Activated CD4-positive, alpha-beta T cell treated with anti-CD3 and anti-CD28 coated beads for 4 hours (primary cell): ENCODE results near the gene PMM2.
"Not testable (repeated sequence)": the region's sequence is repeated elsewhere in the genome, so short reads cannot be mapped to it uniquely, and the experiment has no call there.

ENCODE experiments used
- DNase-seq, 2 donors: peaks; one replicate each; pipeline ENCODE4 v3.0.0-alpha.2; 2020

Gene PMM2

DNA sequence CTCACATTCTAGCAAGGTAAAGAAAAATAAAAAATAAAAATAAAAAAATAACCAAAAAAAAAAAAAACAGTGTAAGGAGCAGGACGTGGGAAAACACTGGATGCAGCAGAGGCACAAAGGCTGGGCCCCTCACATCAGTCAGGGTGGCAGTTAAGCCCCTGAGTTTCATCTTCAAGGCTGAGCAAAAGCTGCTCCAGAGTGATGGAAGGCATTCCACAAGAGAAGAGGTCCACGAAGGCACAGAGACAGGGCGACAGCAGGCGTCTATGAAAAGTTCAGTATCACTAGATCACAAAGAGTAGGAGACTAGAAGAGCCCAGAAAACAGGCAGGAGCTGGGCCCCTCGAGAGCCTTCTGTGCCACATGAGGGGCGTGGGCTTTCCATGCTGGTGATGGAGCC is 12.2 kb upstream of the PMM2 start:
- DNase-seq = no peak

DNA sequence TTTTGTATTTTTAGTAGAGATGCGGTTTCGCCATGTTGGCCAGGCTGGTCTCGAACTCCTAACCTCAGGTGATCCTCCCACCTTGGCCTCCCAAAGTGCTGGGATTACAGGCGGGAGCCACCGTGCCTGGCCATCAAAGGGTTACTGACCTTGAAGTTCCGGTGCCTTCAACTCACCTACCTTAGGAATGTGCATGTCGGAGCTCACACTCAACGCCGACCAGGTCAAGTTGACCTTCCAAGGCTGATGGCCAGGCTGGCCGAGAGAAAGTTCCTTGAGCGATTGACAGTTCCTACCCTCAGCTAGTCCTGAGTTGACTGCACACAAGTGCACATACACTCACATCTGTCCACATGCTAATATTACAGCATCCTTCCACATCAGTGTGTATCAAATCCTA is 11.3 kb upstream of the PMM2 start:
- DNase-seq = not testable (repeated sequence)

DNA sequence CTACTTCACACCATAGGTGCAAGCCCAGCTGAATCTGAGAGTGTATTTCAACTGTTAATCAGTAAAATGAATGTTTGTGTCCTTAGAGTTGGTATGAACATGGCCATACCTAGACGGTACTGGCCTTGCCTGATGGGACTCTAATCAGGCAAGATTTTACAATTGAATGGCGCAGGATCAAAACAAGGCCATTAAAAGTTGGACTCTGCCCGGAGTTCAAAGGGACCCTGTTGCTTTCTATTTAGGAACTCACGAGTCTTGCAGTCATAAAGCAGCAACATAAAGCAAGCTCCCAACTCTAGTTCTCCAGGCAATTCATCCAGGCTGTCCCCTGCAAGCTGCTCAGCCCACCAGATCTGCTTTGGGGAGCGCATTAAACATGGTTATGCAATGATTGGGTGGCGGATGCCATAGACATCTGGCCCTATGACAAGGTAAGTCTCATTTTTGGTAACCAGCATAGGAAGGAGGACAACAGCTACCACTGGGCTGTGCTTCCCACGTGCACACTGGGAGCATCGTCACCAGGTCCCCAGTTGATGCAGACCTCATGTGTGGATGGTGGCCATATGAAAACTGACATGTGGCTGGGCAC is 9.0 kb upstream of the PMM2 start:
- no peak for DNase-seq

DNA sequence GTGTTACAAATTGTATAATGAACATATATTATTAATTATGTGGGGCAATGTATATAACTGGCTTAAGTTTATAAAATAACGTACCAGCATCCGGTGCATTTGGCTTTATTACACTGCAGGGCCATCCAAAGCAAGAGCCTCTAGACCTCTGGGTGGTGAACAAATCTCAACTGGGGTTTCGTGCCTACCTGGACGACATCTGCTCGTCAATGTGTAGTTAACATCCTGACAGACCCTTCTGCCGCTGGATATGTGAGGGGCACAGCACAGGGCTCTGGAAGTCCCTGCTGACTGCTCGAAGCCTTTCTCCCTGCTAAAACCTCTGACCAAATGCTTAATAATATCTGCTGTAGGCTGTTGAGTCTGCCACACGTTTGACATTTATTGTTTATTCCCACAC is 2.5 kb upstream of the PMM2 start:
- no peak for DNase-seq

DNA sequence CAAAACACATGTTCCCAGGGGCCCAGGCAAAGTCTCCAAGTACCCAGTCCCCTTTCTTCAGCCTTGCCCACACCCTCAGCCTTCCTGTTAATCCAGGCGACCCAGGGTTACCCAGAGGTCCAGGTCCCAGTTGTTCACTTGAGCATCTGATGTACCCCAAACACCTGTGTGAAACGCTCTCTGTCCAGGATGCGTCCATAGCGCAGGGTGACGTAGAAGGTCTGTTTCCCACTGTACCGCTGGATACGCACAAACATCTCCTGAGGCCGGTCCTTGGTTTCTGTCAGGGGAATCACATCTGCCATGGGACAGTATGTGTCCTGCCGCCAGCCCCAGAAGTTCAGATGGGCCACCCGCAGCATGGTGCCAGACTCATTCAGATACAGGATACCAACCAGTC is 1.8 kb upstream of the PMM2 start:
- no peak for DNase-seq

DNA sequence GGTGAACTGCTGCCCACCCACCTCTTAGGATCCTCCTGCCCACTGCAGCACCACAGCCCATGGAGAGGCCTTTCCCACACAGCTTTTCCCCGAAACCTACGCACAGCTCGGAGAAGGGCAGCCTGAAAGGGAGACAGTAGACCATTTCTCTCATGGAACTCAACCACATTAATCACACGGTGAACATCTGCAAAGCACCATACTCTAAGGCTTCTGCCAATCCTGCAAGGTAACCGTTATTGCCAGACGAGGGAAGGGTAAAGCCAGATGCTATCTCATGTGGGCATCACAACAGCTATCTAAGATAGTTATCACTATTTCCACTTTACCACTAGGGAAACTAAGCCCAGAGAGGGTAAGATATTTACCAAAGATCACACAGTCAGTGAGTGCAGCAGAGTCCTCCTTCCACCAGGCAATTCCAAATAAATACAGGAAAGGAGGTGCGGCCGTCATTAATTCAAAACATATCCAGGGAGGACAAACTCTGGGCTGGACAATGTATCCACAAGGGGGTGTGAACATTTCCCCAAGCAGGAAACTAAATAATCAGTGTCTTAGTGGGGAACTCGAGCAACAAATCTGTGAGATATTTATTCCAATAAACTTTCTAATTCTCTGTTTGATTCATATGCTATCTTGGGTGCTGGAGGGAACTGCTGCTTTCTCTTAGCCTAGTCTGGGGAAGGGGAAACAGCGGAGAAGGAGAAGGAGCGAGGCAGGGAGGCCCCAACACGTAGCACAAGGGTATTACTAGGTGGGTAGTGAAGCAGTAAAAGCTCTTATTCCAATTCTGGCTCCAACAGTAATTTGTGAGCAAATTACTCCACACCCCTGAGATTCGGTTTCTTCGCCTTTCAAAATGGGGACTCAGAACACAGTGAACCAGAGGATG is 923 bp upstream of the PMM2 start:
- no peak for DNase-seq

DNA sequence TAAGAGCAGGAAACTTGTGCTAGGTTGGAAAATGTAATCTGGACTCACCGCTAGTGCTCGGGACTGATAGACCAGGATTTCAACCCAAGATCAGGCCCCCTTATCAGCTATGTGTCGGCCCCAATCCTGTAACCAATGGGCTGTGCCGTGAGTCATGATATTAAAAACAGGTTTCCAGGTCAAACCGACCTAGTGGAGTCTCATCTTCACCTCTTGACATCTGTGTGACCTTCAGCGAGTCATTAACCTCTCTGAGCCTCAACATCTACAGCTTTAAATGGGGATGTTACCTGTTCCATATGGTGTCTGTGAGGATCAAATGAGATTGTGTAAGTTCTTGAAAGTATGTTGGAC is 512 bp downstream of the PMM2 start:
- DNase-seq = no peak

DNA sequence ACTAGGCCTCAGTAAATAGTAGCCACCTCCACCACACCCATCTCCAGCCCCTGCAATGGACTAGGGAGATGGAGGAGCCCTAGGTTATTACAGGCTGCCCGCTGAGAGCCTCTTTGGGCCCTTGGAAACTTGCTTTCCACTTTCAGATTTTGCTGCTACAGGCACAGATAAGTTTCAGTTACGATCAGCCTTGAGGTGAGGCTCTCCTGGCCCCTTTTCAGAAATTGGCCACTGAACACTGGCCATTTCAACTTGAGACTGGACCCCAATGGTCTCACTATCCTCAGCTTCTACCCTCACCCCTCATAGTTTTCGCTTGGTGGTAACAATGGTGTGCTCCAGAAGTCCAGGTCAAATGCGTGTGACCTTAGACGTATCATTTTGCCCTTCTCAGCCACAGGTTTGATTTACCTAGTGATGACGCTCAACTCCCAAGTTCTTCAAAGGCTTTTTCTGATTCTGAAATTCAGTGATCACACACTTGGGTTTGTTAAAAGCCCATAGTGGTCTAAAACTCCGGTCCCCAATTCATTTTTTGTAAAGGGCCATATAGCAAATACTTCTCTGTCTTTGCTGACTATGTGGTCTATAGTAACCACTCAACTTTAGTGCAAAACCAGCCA is 1.0 kb downstream of the PMM2 start:
- DNase-seq = no peak

DNA sequence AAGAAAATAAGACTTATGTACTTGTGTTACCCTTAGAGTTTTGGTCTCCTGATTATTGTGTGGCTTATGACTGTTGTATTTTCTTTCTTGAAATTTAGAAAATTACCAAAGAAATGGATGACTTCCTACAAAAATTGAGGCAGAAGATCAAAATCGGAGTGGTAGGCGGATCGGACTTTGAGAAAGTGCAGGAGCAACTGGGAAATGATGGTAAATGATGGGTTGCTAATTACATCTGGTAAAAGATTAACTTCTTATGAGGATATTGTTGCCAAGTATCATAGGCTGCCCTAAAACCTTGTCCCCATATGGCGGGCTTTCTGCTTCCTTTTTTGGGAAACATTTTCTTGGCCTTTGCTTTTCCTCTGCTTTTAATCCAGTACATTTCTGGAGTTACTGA is 4.1 kb downstream of the PMM2 start:
- no peak for DNase-seq

DNA sequence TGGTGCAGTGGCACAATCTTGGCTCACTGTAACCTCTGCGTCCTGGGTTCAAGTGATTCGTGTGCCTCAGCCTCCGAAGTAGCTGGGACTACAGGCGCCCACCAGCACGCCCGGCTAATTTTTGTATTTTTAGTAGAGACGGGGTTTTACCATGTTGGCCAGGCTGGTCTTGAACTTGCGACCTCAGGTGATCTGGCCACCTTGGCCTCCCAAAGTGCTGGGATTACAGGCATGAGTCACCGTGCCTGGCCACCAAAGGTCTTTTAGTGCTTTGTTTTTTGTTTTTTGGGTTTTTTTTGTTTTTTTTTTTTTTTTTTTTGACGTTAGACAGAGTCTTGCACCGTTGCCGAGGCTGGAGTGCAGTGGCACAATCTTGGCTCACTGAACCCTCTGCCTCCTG is 6.1 kb downstream of the PMM2 start:
- not testable (repeated sequence) for DNase-seq

DNA sequence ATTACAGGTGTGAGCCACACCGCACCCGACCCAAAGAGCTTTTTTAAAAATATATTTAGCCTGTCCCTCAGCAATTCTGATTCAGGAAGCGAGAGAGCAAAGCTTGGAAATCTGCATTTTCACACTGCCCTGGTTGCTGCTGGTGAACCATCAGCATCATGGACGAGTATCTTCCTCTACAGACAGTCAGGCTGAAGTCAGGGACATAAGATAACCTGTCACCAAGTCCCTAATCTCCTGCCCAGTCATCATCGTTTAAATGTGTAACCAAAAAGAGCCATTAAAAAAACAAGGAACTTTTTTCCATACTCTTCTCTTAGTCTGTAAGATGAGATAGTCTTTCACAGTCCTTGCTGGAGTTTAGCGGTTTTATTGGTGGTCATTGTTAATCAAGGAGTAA is 6.7 kb downstream of the PMM2 start:
- DNase-seq = no peak

DNA sequence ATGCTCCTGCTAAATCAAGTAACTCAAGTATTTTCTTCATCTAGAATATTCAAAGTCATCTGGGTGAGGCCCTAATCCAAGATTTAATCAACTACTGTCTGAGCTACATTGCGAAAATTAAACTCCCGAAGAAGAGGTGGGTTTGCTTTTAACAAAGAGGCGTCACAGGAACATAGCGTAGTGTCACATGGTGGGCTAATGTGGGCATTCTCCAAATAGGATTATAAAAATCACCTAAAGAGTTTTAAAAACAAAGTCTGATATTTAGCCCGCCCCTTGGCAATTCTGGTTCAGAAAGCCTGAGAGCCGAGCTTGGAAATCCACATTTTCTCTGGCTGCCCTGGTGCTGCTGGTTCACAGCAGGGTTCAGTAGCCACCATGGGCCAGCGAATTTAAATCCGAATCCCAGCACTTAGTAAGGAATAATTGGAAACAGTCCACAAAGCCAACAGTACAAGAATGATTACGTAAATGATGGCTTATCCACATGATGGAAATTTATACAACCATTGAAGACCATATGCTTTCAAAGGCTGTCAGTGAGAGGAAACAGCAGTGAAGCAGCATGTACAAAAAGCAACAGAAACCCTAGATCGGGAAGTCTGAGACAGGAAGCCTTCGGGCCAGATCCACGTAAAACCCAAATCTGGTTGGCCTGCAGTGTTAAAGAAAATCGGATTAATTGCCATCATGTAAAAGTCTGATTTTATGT is 8.8 kb downstream of the PMM2 start:
- no peak for DNase-seq

DNA sequence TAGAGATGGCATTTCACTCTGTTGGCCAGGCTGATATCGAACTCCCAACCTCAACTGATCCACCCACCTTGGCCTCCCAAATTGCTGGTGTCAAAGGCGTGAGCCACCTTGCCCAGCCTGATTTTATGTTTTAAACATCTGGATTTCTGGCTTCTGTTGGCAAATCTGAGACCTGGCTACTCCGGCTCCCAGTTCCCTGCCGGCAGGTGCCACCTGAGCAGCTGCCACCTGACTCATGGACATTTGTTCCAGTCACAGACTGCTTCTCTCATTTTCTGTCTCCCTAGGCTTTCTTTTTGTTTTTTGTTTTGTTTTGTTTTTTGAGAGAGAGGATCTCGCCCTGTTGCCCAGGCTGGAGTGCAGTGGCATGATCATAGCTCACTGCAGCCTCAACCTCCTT is 9.6 kb downstream of the PMM2 start:
- no peak for DNase-seq

DNA sequence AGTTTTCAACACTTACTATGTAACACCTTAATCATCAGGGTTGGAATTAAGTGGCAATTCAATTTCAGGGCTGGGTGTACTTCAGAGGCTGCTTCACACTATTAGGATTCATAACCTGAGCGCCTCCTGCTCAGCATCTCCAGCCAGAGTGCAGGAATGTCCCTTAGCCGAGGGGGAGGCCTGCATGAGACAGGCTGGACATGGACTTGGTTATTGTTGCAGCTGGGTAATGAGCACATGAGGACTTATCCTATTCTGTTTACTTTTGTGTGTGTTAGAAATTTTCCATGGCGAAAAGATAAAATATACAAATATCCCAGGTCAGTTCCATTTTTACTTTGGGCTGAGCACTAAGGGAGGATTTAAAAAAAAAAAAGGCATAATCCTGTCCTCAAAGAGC is 10.4 kb downstream of the PMM2 start:
- DNase-seq = no peak

DNA sequence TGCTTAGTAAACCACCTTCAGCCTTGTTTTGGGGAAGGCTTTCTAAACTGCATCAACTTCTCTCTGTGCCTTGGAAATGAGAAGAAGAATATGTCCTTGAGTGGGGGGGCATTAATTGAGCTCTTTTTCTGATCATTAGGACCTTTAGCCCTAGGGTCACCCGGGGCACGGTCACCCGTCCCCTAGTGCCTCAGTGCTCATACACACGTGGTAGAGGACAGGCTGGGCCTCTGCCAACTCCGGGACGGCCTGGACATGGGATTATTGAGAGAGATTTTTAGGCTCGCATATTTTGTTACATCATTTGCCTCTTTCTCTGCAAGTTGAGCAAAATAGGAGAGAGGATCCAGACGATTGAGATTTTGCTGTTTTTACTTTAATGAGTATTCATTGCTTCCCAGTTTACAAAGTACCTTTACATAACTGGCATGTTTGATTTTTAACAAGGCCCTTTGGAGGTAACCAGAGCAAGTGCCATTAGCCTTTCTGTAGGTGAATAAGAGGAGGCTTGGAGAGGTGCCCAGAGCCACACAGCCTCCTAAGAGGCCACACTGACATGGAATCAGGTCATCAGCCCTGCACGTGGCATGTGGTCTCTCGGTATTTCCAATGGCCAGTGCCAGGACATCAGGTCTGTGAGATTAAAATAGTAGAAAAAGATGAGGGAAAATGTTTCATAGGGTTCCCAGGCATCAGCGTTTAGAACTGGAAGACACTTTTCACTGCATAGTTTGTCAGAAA is 11.1 kb downstream of the PMM2 start:
- no peak for DNase-seq

DNA sequence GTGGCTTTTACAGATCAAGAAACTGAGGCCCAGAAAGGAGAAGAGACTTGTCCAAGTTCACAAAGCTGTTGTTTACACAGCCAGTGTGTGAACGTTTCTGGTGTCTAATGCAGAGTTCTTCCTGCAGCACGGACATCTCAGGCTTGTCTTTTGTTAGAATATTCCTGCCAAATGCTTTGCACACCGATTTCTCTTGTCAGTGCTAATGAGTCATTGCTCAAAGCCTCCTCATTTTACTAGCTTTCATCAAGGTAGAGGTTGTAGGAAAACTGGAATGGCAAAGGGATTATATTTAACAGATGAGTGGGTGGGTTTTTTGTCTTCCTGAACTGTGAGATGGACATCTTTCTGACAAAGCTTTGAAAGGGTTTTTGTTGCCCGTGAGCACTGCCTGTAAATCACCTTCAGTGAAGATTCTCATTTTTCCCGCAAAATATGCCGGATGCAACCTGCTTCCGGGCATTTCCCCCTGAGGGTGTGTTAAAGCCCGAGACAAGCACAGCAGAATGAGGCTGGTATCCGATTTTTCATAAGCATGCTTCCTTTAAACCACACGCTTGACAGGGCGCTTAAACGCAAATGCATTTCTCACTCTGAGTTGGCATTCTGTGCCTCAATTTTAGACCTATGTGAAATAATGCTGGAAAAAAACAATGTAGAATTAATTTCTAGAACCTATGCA is 14.7 kb downstream of the PMM2 start:
- DNase-seq = no peak

DNA sequence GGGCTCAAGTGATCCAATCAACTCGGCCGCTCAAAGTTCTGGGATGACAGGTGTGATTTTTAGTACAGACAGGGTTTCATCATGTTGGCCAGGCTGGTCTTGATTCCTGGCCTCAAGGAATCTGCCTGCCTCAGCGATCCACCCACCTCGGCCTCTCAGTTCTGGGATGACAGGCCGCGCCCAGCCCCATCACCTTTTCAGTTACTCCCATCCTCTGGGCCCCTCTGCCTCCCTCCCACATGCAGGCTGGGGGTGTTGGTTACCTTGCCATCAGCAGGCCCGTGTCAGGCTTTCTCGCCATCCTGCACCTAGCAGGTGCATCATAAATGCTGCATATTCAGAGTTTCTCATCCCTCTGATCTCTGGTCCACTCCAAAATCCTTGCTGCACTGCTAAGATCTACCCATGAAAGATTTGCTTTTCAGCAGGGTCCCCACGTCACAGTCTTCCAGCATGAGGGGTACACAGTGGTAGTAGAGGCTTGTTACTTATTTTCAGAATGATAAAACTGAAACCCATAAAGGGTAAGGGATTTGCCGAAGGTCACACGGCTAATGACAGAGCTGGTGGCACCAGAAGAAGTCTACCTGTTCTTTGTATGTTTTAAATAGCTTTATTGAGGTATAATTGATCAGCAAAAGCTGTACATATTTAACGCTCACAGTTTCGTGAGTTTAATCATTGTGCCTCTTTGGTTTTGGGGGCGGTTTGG is 16.6 kb downstream of the PMM2 start:
- no peak for DNase-seq

DNA sequence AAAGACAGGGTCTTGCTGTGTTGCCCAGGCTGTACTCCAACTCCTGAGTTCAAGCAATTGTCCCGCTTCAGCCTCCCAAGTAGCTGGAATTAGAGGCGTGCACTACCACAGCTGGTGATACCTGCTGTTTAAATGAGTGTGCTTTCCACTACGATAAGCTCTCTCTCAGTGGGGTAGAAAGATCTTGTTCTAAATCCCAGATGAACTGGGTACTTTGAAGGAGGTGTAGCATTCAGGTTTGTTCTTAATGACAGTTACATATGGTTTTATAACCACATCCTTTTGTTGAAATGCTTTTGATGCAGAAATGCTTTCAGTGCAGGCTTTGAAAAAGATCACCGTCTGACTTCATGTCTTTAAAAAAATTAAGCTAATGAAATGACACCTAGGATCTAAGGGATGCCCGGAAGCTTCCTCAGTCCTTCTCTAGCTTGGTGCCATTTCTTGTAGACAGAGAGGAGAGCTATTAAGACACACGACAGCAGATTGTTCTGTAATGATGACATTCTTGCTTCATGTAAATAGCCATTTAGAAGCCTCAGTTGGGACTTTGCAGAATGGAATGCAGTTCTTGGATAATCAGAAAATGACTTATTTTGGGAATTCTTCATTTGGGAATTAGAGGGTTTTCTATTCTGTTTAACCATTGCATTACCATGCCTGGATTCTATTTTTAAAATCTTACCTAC is 19.5 kb downstream of the PMM2 start:
- no peak for DNase-seq

DNA sequence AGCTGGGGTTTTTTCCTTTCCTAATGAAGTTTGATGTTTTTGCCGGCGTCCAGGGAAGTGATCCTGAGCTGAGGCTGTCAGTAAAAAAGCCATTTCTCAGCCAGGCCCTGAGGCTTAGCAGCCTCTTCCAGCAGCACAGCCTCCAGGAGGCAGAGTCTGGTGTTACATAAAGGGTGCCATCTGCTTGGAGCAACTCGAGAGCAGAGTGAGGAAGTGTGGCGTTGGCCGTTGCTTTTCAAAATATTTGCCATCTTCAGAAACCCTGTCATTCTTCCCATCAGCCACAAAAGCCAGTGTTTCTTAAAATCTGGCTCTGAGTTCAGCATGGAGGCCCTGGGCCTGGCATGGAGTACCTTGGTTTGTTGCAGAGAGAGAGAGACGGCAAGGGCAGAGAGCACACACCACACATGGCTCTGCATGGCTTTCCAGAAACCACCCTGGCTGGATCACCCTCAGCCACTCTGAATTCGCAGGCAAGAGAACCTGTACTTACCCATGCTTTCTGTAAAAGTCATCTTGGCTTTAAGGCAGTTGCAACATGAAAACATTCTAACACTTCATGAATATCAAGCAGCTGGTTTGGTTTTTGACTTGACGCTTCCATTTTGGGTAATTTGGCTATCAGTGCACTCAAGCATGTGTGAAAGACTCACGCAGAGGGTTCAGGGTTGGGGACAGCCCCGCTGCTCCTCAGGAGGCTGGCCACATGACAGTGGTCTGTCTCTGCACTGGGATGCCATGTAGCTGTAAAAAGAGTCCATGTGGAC is 21.0 kb downstream of the PMM2 start:
- DNase-seq = no peak

DNA sequence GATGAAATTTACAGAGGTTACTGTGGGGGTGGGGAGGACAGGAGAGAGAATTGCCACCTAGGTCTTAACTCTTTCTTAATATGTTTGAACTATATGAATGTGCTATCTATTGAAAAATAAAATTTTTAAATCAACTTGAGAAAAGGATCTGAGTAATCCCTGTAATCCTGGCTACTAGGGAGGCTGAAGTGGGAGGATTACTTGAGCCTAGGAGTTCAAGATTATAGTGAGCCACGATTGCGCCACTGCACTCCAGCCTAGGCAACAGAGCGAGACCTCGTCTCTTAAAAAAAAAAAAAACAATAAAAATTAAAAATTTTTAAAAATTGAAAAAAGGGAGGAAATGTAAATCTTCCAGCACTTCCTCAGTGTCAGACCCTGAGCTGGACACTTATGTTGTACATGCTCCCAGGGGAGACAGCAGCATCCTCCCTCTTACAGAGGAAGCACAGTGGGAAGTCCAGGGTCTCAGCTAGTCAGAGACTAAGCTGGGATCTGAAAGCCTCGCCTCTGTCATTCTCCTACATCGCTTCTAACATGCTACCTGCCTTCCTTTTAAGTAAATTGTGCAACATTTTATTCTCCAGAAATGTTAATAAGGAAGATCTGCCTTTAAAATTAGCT is 21.9 kb downstream of the PMM2 start:
- DNase-seq = no peak
